K562 (cell line): ENCODE data around the gene C13orf46. TPM values are rescaled to one million over a fixed set of nuclear protein-coding genes. Genes with fewer than 3 reads are reported as not detected.
A peak's percentile ranks its signal among the peaks of the same experiment; 100 is the strongest.

Source experiments
- ATAC-seq: fragments of 200-7000 bp; cut with Tn5 transposase; 3 replicates; pipeline ENCODE4 v1.9.1; 2020; ENCODE audit warnings: moderate library complexity
- BruUV-seq: library from RNA; stranded (reverse); fragments of 400-500 nt; replicated peaks from 2 replicates; lab custom pipeline; 2021; lab: Mats Ljungman, UMichigan
- CTCF ChIA-PET: fragments of 300-600 bp; formaldehyde crosslinking; extraction: SDS; loops from one replicate; lab custom pipeline; 2021; ENCODE audit warnings: low intra/inter-chr PET ratio; lab: Yijun Ruan, JAX
- POLR2A ChIA-PET: fragments of 300-600, 350-650 bp; sonication (Branson Sonifier 250); formaldehyde crosslinking; extraction: SDS; loops from one replicate; lab custom pipeline; 2021; ENCODE audit warnings: antibody characterized with exemption, inconsistent platforms; lab: Yijun Ruan, JAX
- DNase-seq, 4 experiments: peaks; one replicate each; pipeline versions ENCODE4 v3.0.0 to v3.0.0-alpha.2; 2011 to 2018; ENCODE audit warnings: low spot score in 3 of 4, mixed read lengths in 3 of 4; ENCODE audit errors: extremely low read depth in 1 of 4
- FAIRE-seq: peaks from 2 replicates; lab custom pipeline; 2011; peaks lifted over from hg19 to GRCh38; lab: Jason Lieb, UNC
- H2AFZ ChIP-seq: 2 replicates; pipeline ENCODE4 v1.6.0; 2011; ENCODE audit warnings: low read depth, low read length, control low read depth, inconsistent platforms
- H3K27ac ChIP-seq: fragments of 200-600 bp; 3 replicates; pipeline ENCODE4 v1.8.0; 2011; ENCODE audit warnings: low read depth, mild to moderate bottlenecking, control low read depth, inconsistent platforms, low read length, moderate library complexity, mixed read lengths; ENCODE audit errors: extremely low read depth
- H3K27me3 ChIP-seq, 2 experiments: fragments of 300-600 bp in 1 of 2; 2 replicates in 1 of 2; 3 replicates in 1 of 2; pipeline versions ENCODE4 v1.6.0 to v1.8.0; 2011; ENCODE audit warnings: inconsistent platforms in 2 of 2, low read length in 2 of 2, mild to moderate bottlenecking in 1 of 2, mixed read lengths in 1 of 2, moderate library complexity in 1 of 2; ENCODE audit not compliant: control insufficient read depth in 2 of 2, insufficient read depth in 2 of 2
- H3K36me3 ChIP-seq: fragments of 300-600 bp; 3 replicates; pipeline ENCODE4 v1.8.0; 2011; ENCODE audit warnings: mild to moderate bottlenecking, low read length, inconsistent platforms; ENCODE audit not compliant: control insufficient read depth, insufficient read depth
- H3K4me1 ChIP-seq, 2 experiments: fragments of 200-600 bp in 1 of 2; replicated peaks in 1 of 2; 2 replicates in 1 of 2; 3 replicates in 1 of 2; pipeline versions ENCODE4 v1.5.1 to v1.8.0; 2011; ENCODE audit warnings: inconsistent platforms in 2 of 2, low read length in 2 of 2, mild to moderate bottlenecking in 1 of 2, mixed read lengths in 1 of 2, moderate library complexity in 1 of 2; ENCODE audit not compliant: control insufficient read depth in 2 of 2, insufficient read depth in 2 of 2
- H3K4me2 ChIP-seq: 2 replicates; pipeline ENCODE4 v1.6.1; 2011; ENCODE audit warnings: low read length, control low read depth, inconsistent platforms, mixed read lengths; ENCODE audit not compliant: insufficient read depth
- H3K4me3 ChIP-seq: fragments of 200-600 bp; sonication (generic), shearing (Covaris generic); 2 replicates; pipeline ENCODE4 v1.5.1; 2016; ENCODE audit warnings: control low read depth, inconsistent platforms
- H3K79me2 ChIP-seq: fragments of 200-600 bp; 3 replicates; pipeline ENCODE4 v1.8.0; 2011; ENCODE audit warnings: low read length, inconsistent platforms; ENCODE audit not compliant: control insufficient read depth, insufficient read depth
- H3K9ac ChIP-seq, 2 experiments: 2 replicates each; pipeline versions ENCODE4 v1.6.0 to v1.6.1; 2011; ENCODE audit warnings: low read depth in 2 of 2, low read length in 2 of 2, control low read depth in 1 of 2, inconsistent platforms in 1 of 2, mild to moderate bottlenecking in 1 of 2, mixed read lengths in 1 of 2; ENCODE audit not compliant: insufficient read depth in 1 of 2
- H3K9me1 ChIP-seq: one replicate; pipeline ENCODE4 v1.6.0; 2011; ENCODE audit warnings: inconsistent platforms, mild to moderate bottlenecking, low read length, moderate library complexity; ENCODE audit not compliant: control insufficient read depth, insufficient read depth
- H3K9me3 ChIP-seq: replicated peaks from 2 replicates; pipeline ENCODE4 v1.5.1; 2011; ENCODE audit warnings: low read depth, low read length, inconsistent platforms; ENCODE audit not compliant: control insufficient read depth, insufficient read depth
- H4K20me1 ChIP-seq: replicated peaks from 2 replicates; pipeline ENCODE4 v1.6.1; 2011; ENCODE audit warnings: low read length, inconsistent platforms, mixed read lengths; ENCODE audit not compliant: control insufficient read depth, insufficient read depth
- ADNP ChIP-seq: fragments of 200-800 bp; sonication (Bioruptor generic); IDR thresholded peaks from 2 replicates; pipeline ENCODE4 v1.6.1; 2016; ENCODE audit warnings: missing genetic modification characterization, missing compliant biosample characterization
- CTCF ChIP-seq, 3 experiments: IDR thresholded peaks in 2 of 3; conservative IDR thresholded peaks in 1 of 3; 2 replicates each; pipeline ENCODE4 v1.5.1; 2011 to 2012; ENCODE audit warnings: low read length in 3 of 3, mild to moderate bottlenecking in 3 of 3, control low read depth in 2 of 3, improper control_type of control experiment in 1 of 3, inconsistent platforms in 1 of 3, low read depth in 1 of 3, mixed read lengths in 1 of 3, moderate library complexity in 1 of 3; ENCODE audit not compliant: insufficient read depth in 2 of 3
- EZH2 ChIP-seq: IDR thresholded peaks from 2 replicates; pipeline ENCODE4 v1.6.1; 2012; ENCODE audit warnings: low read depth, mild to moderate bottlenecking, inconsistent platforms, low read length, borderline replicate concordance
- IRF9 ChIP-seq: fragments of 450-650 bp; IDR thresholded peaks from 2 replicates; pipeline ENCODE4 v1.6.1; 2016; ENCODE audit warnings: missing biosample characterization, missing genetic modification characterization
- POLR2G ChIP-seq: fragments of 200-400 bp; formaldehyde crosslinking; IDR thresholded peaks from 2 replicates; pipeline ENCODE4 v1.6.1; 2017; ENCODE audit warnings: low read depth, mild to moderate bottlenecking, antibody characterized with exemption, low read length, moderate library complexity
- SNRNP70 ChIP-seq: fragments of 200-400 bp; formaldehyde crosslinking; optimal IDR thresholded peaks from 2 replicates; pipeline ENCODE3; 2017; ENCODE audit warnings: low read depth, low read length
- WGBS: fragments of 100-300 bp; shearing (Covaris generic); methylation state at CpG from one replicate; pipeline ENCODE4 v1.1.6; 2016; ENCODE audit warnings: low coverage, mixed read lengths; ENCODE audit not compliant: insufficient coverage; ENCODE audit errors: missing lambda C conversion rate; 5-methylcytosine and 5-hydroxymethylcytosine counted together
- in situ Hi-C: fragments of 300-500 bp; cut with MboI; formaldehyde crosslinking; loops from 4 replicates; pipeline ENCODE4 v1.15.0; 2018; ENCODE audit warnings: inconsistent platforms, mixed read lengths
- intact Hi-C: fragments of 100-400 bp; cut with micrococcal nuclease; formaldehyde crosslinking; loops from 2 replicates; pipeline ENCODE4 v1.14.2; 2022
- polyA plus RNA-seq, 8 experiments: library from polyadenylated mRNA; depleted of rRNA in 4 of 8; stranded (reverse) in 5 of 8; unstranded in 3 of 8; fragments of >200 nt; fragmentation: Nextera tagmentation in 2 of 8; fragmentation: Illumina TruSeq in 1 of 8; extraction: Ambion mirVana in 2 of 8; extraction: Trizol in 1 of 8; gene quantifications; 2 replicates each; pipeline versions ENCODE4 v1.2.1 to v1.2.3, GENCODE V29; 2011 to 2014; ENCODE audit warnings: inconsistent platforms in 1 of 8, missing spikeins in 1 of 8
- total RNA-seq, 7 experiments: library from RNA; depleted of rRNA in 6 of 7; stranded (reverse); fragments of >200 nt in 6 of 7; fragmentation: Illumina TruSeq in 2 of 7; extraction: Trizol in 2 of 7; gene quantifications; 2 replicates each; pipeline versions ENCODE4 v1.2.1 to v1.2.3, GENCODE V29; 2011 to 2021; ENCODE audit warnings: low replicate concordance in 1 of 7

Gene C13orf46
- total and polyA plus RNA-seq, 9 of the 15 experiments (the other 6 are each of a cell fraction or from before 2014, with no cell fraction given), result 0.04 to 0.24 (median 0.05) TPM; not detected in 4

- WGBS, result 87% methylated on average over 16 of the region's 29 CpGs
- H3K27ac ChIP-seq, result no peak overlapping the region
- H3K4me3 ChIP-seq, result no peak overlapping the region
- TF ChIP-seq CTCF (IDR thresholded peaks at IDR 0.05 in 2 of 3, conservative IDR thresholded peaks at IDR 0.05 in 1 of 3; ENCODE audit: insufficient read depth in 2 of 3, low read depth in 1 of 3, low read length in 3 of 3) (0 out of 6 replicates have a peak, but pooled peaks of 2 of the 3 experiments have one; percentile 2 to 27), EZH2 (no peak), IRF9 (tag) (no peak), POLR2G (0 out of 2 replicates have a peak, but pooled peaks have one; percentile 9), ADNP (no peak), SNRNP70 (no peak)
- peak in 1 of 4 experiments; percentile 16 for DNase-seq
- CTCF ChIA-PET, result no interaction called here
- peaks cover 38% of the 10 kb centered on the region; the same call in 2 of the 3 replicates for H3K36me3 ChIP-seq
- peaks cover 2 to 48% of the 10 kb centered on the region in 2 experiments; a peak in 3 of 5 replicates for H3K4me1 ChIP-seq
- no peaks in the 10 kb centered on the region for H3K27me3 ChIP-seq
- H3K9me3 ChIP-seq, result no peaks in the 10 kb centered on the region
- POLR2A ChIA-PET, result no interaction called here
- intact Hi-C loops, result no loop called here
- no peaks in the 10 kb centered on the region for H4K20me1 ChIP-seq
- peak overlapping the region in 1 of 2 experiments; percentile 52; a peak in 1 of 4 replicates for H3K9ac ChIP-seq
- H3K4me2 ChIP-seq, result no peak overlapping the region
- ATAC-seq, result no peak
- BruUV-seq, result no TSS peak
- no peaks in the 10 kb centered on the region for H3K79me2 ChIP-seq
- no peak overlapping the region for H2AFZ ChIP-seq
- in situ Hi-C loops, result no loop called here
- FAIRE-seq, result no peak
- no peaks in the 10 kb centered on the region for H3K9me1 ChIP-seq
Observed at GRCh38 chr13:114017028-114017630, 43.3 kb upstream of the C13orf46 start.
